ENCODE results near the gene GLYR1.

The GLYR1 gene

GRCh38 chr16:4869147-4869805, 22.2 kb upstream of the GLYR1 start:
- no peak for DNase-seq
- Histone ChIP-seq H3K27me3 (no peaks in the 10 kb centered on the region), H3K36me3 (peaks cover 50 to 64% (median 51%) of the 10 kb centered on the region in 3 donors), H3K4me3 (no peak overlapping the region), H3K4me1 (peaks cover 0 to 4% (median 0%) of the 10 kb centered on the region in 4 donors), H3K27ac (no peak overlapping the region), H3K9me3 (no peaks in the 10 kb centered on the region)
- intact Hi-C loops (cut with DNase I; ENCODE audit: low total_unique reads): no loop called here
- no peak for TF ChIP-seq CTCF (IDR thresholded peaks at IDR 0.05)

- no peak overlapping the region for H3K4me3 ChIP-seq
Measured at GRCh38 chr16:4868535-4868934, 21.4 kb upstream of the GLYR1 start.

GRCh38 chr16:4868026-4868425, 20.9 kb upstream of the GLYR1 start:
- no peaks in the 10 kb centered on the region for H3K9me3 ChIP-seq
- intact Hi-C loops (cut with DNase I; ENCODE audit: low total_unique reads): no loop called here
- no peaks in the 10 kb centered on the region for H3K27me3 ChIP-seq
- H3K27ac ChIP-seq: no peak overlapping the region
- no peak for TF ChIP-seq CTCF (IDR thresholded peaks at IDR 0.05)
- H3K4me3 ChIP-seq: no peak overlapping the region
- no peak for DNase-seq
- peaks cover 39 to 64% (median 42%) of the 10 kb centered on the region in 3 donors for H3K36me3 ChIP-seq
- peaks cover 0 to 11% (median 0%) of the 10 kb centered on the region in 4 donors for H3K4me1 ChIP-seq

More at GRCh38 chr16:4868535-4868934, 21.4 kb upstream of the GLYR1 start:
- Histone ChIP-seq H3K36me3 (peaks cover 43 to 64% (median 44%) of the 10 kb centered on the region in 3 donors), H3K4me1 (peaks cover 0 to 10% (median 0%) of the 10 kb centered on the region in 4 donors), H3K27ac (no peak overlapping the region), H3K9me3 (no peaks in the 10 kb centered on the region), H3K27me3 (no peaks in the 10 kb centered on the region)
- DNase-seq: no peak
- intact Hi-C loops (cut with DNase I; ENCODE audit: low total_unique reads): no loop called here
- no peak for TF ChIP-seq CTCF (IDR thresholded peaks at IDR 0.05)

- Histone ChIP-seq H3K36me3 (peaks cover 29 to 60% (median 39%) of the 10 kb centered on the region in 3 donors), H3K9me3 (no peaks in the 10 kb centered on the region), H3K27me3 (no peaks in the 10 kb centered on the region), H3K4me3 (no peak overlapping the region), H3K4me1 (peaks cover 0 to 11% (median 0%) of the 10 kb centered on the region in 4 donors), H3K27ac (no peak overlapping the region)
- intact Hi-C loops (cut with DNase I; ENCODE audit: low total_unique reads): no loop called here
- no peak for TF ChIP-seq CTCF (IDR thresholded peaks at IDR 0.05)
- no peak for DNase-seq
Measured at GRCh38 chr16:4866586-4866985, 19.5 kb upstream of the GLYR1 start.

GRCh38 chr16:4865231-4865860, 18.3 kb upstream of the GLYR1 start:
- intact Hi-C loops (cut with DNase I; ENCODE audit: low total_unique reads): no loop called here
- H3K4me3 ChIP-seq: no peak overlapping the region
- H3K36me3 ChIP-seq: peaks cover 29 to 60% (median 41%) of the 10 kb centered on the region in 3 donors
- H3K27ac ChIP-seq: no peak overlapping the region
- TF ChIP-seq CTCF (IDR thresholded peaks at IDR 0.05): no peak
- no peak for DNase-seq
- no peaks in the 10 kb centered on the region for H3K9me3 ChIP-seq
- no peaks in the 10 kb centered on the region for H3K27me3 ChIP-seq
- H3K4me1 ChIP-seq: peaks cover 0 to 11% (median 0%) of the 10 kb centered on the region in 4 donors
